ENCODE results near the gene AKTIP.

DNA sequence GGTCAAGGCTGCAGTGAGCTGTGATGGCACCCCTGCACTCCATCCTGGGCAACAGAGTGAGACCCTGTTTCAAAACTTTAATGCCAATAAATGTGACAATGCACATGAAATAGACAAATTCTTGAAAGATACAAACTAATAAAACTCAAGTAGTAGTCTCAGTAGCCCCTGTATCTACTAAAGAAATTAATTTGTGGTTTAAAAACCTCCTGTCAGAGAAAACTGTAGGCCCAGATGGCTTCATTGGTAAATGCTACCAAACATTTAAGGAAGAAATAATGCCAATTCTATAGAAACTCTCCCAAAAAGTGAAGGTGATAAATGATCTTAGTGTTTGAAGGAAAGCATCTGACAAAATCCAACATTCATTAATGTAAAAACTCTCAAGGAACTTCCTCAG lies 16.8 kb downstream of the AKTIP start:
- TF ChIP-seq, protein P1, sequence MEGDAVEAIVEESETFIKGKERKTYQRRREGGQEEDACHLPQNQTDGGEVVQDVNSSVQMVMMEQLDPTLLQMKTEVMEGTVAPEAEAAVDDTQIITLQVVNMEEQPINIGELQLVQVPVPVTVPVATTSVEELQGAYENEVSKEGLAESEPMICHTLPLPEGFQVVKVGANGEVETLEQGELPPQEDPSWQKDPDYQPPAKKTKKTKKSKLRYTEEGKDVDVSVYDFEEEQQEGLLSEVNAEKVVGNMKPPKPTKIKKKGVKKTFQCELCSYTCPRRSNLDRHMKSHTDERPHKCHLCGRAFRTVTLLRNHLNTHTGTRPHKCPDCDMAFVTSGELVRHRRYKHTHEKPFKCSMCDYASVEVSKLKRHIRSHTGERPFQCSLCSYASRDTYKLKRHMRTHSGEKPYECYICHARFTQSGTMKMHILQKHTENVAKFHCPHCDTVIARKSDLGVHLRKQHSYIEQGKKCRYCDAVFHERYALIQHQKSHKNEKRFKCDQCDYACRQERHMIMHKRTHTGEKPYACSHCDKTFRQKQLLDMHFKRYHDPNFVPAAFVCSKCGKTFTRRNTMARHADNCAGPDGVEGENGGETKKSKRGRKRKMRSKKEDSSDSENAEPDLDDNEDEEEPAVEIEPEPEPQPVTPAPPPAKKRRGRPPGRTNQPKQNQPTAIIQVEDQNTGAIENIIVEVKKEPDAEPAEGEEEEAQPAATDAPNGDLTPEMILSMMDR (IDR thresholded peaks at IDR 0.05): no peak
- no peak for TF ChIP-seq POLR2AphosphoS5 (IDR thresholded peaks at IDR 0.05; ENCODE audit: low read depth, low read length)
- no peak for TF ChIP-seq TCF7L2 (IDR thresholded peaks at IDR 0.05; ENCODE audit: low read depth, low read length)
- no peak for TF ChIP-seq SIN3A (IDR thresholded peaks at IDR 0.05; ENCODE audit: borderline replicate concordance, insufficient read depth, low read depth, low read length)
- TF ChIP-seq, protein P2, sequence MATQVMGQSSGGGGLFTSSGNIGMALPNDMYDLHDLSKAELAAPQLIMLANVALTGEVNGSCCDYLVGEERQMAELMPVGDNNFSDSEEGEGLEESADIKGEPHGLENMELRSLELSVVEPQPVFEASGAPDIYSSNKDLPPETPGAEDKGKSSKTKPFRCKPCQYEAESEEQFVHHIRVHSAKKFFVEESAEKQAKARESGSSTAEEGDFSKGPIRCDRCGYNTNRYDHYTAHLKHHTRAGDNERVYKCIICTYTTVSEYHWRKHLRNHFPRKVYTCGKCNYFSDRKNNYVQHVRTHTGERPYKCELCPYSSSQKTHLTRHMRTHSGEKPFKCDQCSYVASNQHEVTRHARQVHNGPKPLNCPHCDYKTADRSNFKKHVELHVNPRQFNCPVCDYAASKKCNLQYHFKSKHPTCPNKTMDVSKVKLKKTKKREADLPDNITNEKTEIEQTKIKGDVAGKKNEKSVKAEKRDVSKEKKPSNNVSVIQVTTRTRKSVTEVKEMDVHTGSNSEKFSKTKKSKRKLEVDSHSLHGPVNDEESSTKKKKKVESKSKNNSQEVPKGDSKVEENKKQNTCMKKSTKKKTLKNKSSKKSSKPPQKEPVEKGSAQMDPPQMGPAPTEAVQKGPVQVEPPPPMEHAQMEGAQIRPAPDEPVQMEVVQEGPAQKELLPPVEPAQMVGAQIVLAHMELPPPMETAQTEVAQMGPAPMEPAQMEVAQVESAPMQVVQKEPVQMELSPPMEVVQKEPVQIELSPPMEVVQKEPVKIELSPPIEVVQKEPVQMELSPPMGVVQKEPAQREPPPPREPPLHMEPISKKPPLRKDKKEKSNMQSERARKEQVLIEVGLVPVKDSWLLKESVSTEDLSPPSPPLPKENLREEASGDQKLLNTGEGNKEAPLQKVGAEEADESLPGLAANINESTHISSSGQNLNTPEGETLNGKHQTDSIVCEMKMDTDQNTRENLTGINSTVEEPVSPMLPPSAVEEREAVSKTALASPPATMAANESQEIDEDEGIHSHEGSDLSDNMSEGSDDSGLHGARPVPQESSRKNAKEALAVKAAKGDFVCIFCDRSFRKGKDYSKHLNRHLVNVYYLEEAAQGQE (IDR thresholded peaks at IDR 0.05; ENCODE audit: insufficient read depth in 1 of 2, low read depth in 2 of 2, low read length in 1 of 2): no peak

All from Panc1 (cell line).